SU-DHL-6 (cell line): Measurements from ENCODE around the gene MAP2K6.

Experiments
- H2AFZ ChIP-seq: fragments of 200-600 bp; sonication (generic); 2 replicates; pipeline ENCODE4 v1.6.1; 2014; ENCODE audit warnings: low read depth, mild to moderate bottlenecking, moderate library complexity, mixed read lengths, antibody characterized with exemption, low read length; ENCODE audit not compliant: severe bottlenecking
- H3F3A ChIP-seq: fragments of 200-600 bp; shearing (Covaris generic); 2 replicates; pipeline ENCODE4 v1.6.0; 2016; ENCODE audit warnings: antibody characterized with exemption, mild to moderate bottlenecking; ENCODE audit not compliant: insufficient read depth
- H3K27ac ChIP-seq: fragments of 200-600 bp; sonication (generic); 2 replicates; pipeline ENCODE4 v1.5.1; 2016; ENCODE audit warnings: low read depth, mild to moderate bottlenecking, low read length, moderate library complexity, mixed read lengths
- H3K27me3 ChIP-seq: fragments of 200-600 bp; sonication (generic), shearing (Covaris generic); 2 replicates; pipeline ENCODE4 v1.6.0; 2014; ENCODE audit warnings: mild to moderate bottlenecking, low read length
- H3K36me3 ChIP-seq: fragments of 200-600 bp; sonication (generic); 2 replicates; pipeline ENCODE4 v1.6.1; 2014; ENCODE audit warnings: mild to moderate bottlenecking, low read length, mixed read lengths
- H3K4me2 ChIP-seq: fragments of 300-600, 200-600 bp; shearing (Covaris generic), sonication (generic); 2 replicates; pipeline ENCODE4 v1.6.0; 2014; ENCODE audit warnings: low read length, low read depth, mild to moderate bottlenecking; ENCODE audit not compliant: poor library complexity, severe bottlenecking
- H3K4me3 ChIP-seq: fragments of 200-600 bp; sonication (generic); 2 replicates; pipeline ENCODE4 v1.5.1; 2014; ENCODE audit warnings: antibody characterized with exemption, low read length, mild to moderate bottlenecking, mixed read lengths; ENCODE audit not compliant: insufficient read depth, poor library complexity, severe bottlenecking
- H3K79me2 ChIP-seq: fragments of 200-600 bp; sonication (generic); 2 replicates; pipeline ENCODE4 v1.6.1; 2014; ENCODE audit warnings: mild to moderate bottlenecking, low read length, moderate library complexity; ENCODE audit not compliant: insufficient read depth
- H3K9ac ChIP-seq: fragments of 200-600 bp; sonication (generic); 2 replicates; pipeline ENCODE4 v1.7.0; 2014; ENCODE audit warnings: mild to moderate bottlenecking, low read length
- H3K9me2 ChIP-seq: fragments of 200-600 bp; sonication (generic); replicated peaks from 2 replicates; pipeline ENCODE4 v1.6.1; 2014; ENCODE audit warnings: low read length; ENCODE audit not compliant: insufficient read depth
- H3K9me3 ChIP-seq: fragments of 200-600 bp; sonication (generic); 2 replicates; pipeline ENCODE4 v1.6.1; 2014; ENCODE audit warnings: low read length, mixed read lengths; ENCODE audit not compliant: insufficient read depth
- H4K20me1 ChIP-seq: fragments of 200-600 bp; sonication (generic); 2 replicates; pipeline ENCODE4 v1.6.1; 2014; ENCODE audit warnings: low read depth, mild to moderate bottlenecking, antibody characterized with exemption, low read length, moderate library complexity, mixed read lengths
- EZH2phosphoT487 ChIP-seq: fragments of 200-600 bp; sonication (generic), shearing (Covaris generic); conservative IDR thresholded peaks from 2 replicates; pipeline ENCODE4 v1.6.1; 2018; ENCODE audit warnings: mild to moderate bottlenecking, antibody characterized with exemption, low read length, moderate library complexity, mixed read lengths
- TF ChIP-seq, protein P1 (sequence below): fragments of 200-600 bp; sonication (generic); IDR thresholded peaks from one replicate; pipeline ENCODE4 v1.5.1; 2017; ENCODE audit warnings: antibody characterized with exemption, mild to moderate bottlenecking, low read length, moderate library complexity; ENCODE audit not compliant: insufficient read depth, poor library complexity, severe bottlenecking

Gene MAP2K6

GRCh38 chr17:69428252-69428980 is 13.9 kb downstream of the MAP2K6 start:
- no peaks in the 10 kb centered on the region for H4K20me1 ChIP-seq
- no peaks in the 10 kb centered on the region for H3K79me2 ChIP-seq
- no peaks in the 10 kb centered on the region for H3K9me2 ChIP-seq
- no peaks in the 10 kb centered on the region for H3K9me3 ChIP-seq
- no peak overlapping the region for H3K27ac ChIP-seq
- H3K36me3 ChIP-seq = no peaks in the 10 kb centered on the region
- H2AFZ ChIP-seq = no peak overlapping the region
- no peak for TF ChIP-seq EZH2phosphoT487
- TF ChIP-seq, protein P1, sequence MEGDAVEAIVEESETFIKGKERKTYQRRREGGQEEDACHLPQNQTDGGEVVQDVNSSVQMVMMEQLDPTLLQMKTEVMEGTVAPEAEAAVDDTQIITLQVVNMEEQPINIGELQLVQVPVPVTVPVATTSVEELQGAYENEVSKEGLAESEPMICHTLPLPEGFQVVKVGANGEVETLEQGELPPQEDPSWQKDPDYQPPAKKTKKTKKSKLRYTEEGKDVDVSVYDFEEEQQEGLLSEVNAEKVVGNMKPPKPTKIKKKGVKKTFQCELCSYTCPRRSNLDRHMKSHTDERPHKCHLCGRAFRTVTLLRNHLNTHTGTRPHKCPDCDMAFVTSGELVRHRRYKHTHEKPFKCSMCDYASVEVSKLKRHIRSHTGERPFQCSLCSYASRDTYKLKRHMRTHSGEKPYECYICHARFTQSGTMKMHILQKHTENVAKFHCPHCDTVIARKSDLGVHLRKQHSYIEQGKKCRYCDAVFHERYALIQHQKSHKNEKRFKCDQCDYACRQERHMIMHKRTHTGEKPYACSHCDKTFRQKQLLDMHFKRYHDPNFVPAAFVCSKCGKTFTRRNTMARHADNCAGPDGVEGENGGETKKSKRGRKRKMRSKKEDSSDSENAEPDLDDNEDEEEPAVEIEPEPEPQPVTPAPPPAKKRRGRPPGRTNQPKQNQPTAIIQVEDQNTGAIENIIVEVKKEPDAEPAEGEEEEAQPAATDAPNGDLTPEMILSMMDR = no peak
- H3K4me2 ChIP-seq = no peak overlapping the region
- no peaks in the 10 kb centered on the region for H3F3A ChIP-seq
- H3K27me3 ChIP-seq = no peaks in the 10 kb centered on the region
- no peak overlapping the region for H3K9ac ChIP-seq
- no peak overlapping the region for H3K4me3 ChIP-seq

GRCh38 chr17:69430488-69430887 is 16.0 kb downstream of the MAP2K6 start:
- no peak overlapping the region for H3K4me3 ChIP-seq
- no peak for TF ChIP-seq EZH2phosphoT487
- TF ChIP-seq, protein P1 = no peak
- H3K9ac ChIP-seq = no peak overlapping the region
- H2AFZ ChIP-seq = no peak overlapping the region
- no peaks in the 10 kb centered on the region for H4K20me1 ChIP-seq
- H3K4me2 ChIP-seq = no peak overlapping the region
- H3K79me2 ChIP-seq = no peaks in the 10 kb centered on the region
- no peaks in the 10 kb centered on the region for H3F3A ChIP-seq
- H3K9me3 ChIP-seq = no peaks in the 10 kb centered on the region
- no peak overlapping the region for H3K27ac ChIP-seq
- H3K36me3 ChIP-seq = no peaks in the 10 kb centered on the region
- no peaks in the 10 kb centered on the region for H3K27me3 ChIP-seq
- H3K9me2 ChIP-seq = no peaks in the 10 kb centered on the region

- no peak for TF ChIP-seq EZH2phosphoT487
- TF ChIP-seq, protein P1 = no peak
- H3K9ac ChIP-seq = no peak overlapping the region
- no peaks in the 10 kb centered on the region for H4K20me1 ChIP-seq
- no peaks in the 10 kb centered on the region for H3K36me3 ChIP-seq
- no peaks in the 10 kb centered on the region for H3K9me2 ChIP-seq
- no peak overlapping the region for H3K4me2 ChIP-seq
- no peaks in the 10 kb centered on the region for H3K9me3 ChIP-seq
- no peak overlapping the region for H2AFZ ChIP-seq
- H3K4me3 ChIP-seq = no peak overlapping the region
- H3K79me2 ChIP-seq = no peaks in the 10 kb centered on the region
- no peak overlapping the region for H3K27ac ChIP-seq
- no peaks in the 10 kb centered on the region for H3K27me3 ChIP-seq
- H3F3A ChIP-seq = no peaks in the 10 kb centered on the region
Measured at GRCh38 chr17:69431835-69432234, 17.3 kb downstream of the MAP2K6 start.
